K562 (cell line): Measurements from ENCODE around the gene ARHGDIB. TPM values are rescaled to one million over a fixed set of nuclear protein-coding genes. Genes with fewer than 3 reads are reported as not detected.
A peak's percentile ranks its signal among the peaks of the same experiment; 100 is the strongest.

Source experiments
- ATAC-seq: fragments of 200-7000 bp; cut with Tn5 transposase; 3 replicates; pipeline ENCODE4 v1.9.1; 2020; ENCODE audit warnings: moderate library complexity
- BruUV-seq: library from RNA; stranded (reverse); fragments of 400-500 nt; replicated peaks from 2 replicates; lab custom pipeline; 2021; lab: Mats Ljungman, UMichigan
- CTCF ChIA-PET: fragments of 300-600 bp; formaldehyde crosslinking; extraction: SDS; loops from one replicate; lab custom pipeline; 2021; ENCODE audit warnings: low intra/inter-chr PET ratio; lab: Yijun Ruan, JAX
- POLR2A ChIA-PET: fragments of 300-600, 350-650 bp; sonication (Branson Sonifier 250); formaldehyde crosslinking; extraction: SDS; loops from one replicate; lab custom pipeline; 2021; ENCODE audit warnings: antibody characterized with exemption, inconsistent platforms; lab: Yijun Ruan, JAX
- DNase-seq, 4 experiments: peaks; one replicate each; pipeline versions ENCODE4 v3.0.0 to v3.0.0-alpha.2; 2011 to 2018; ENCODE audit warnings: low spot score in 3 of 4, mixed read lengths in 3 of 4; ENCODE audit errors: extremely low read depth in 1 of 4
- FAIRE-seq: peaks from 2 replicates; lab custom pipeline; 2011; peaks lifted over from hg19 to GRCh38; lab: Jason Lieb, UNC
- H2AFZ ChIP-seq: 2 replicates; pipeline ENCODE4 v1.6.0; 2011; ENCODE audit warnings: low read depth, low read length, control low read depth, inconsistent platforms
- H3K27ac ChIP-seq: fragments of 200-600 bp; 3 replicates; pipeline ENCODE4 v1.8.0; 2011; ENCODE audit warnings: low read depth, mild to moderate bottlenecking, control low read depth, inconsistent platforms, low read length, moderate library complexity, mixed read lengths; ENCODE audit errors: extremely low read depth
- H3K27me3 ChIP-seq, 2 experiments: fragments of 300-600 bp in 1 of 2; 2 replicates in 1 of 2; 3 replicates in 1 of 2; pipeline versions ENCODE4 v1.6.0 to v1.8.0; 2011; ENCODE audit warnings: inconsistent platforms in 2 of 2, low read length in 2 of 2, mild to moderate bottlenecking in 1 of 2, mixed read lengths in 1 of 2, moderate library complexity in 1 of 2; ENCODE audit not compliant: control insufficient read depth in 2 of 2, insufficient read depth in 2 of 2
- H3K36me3 ChIP-seq: fragments of 300-600 bp; 3 replicates; pipeline ENCODE4 v1.8.0; 2011; ENCODE audit warnings: mild to moderate bottlenecking, low read length, inconsistent platforms; ENCODE audit not compliant: control insufficient read depth, insufficient read depth
- H3K4me1 ChIP-seq, 2 experiments: fragments of 200-600 bp in 1 of 2; replicated peaks in 1 of 2; 2 replicates in 1 of 2; 3 replicates in 1 of 2; pipeline versions ENCODE4 v1.5.1 to v1.8.0; 2011; ENCODE audit warnings: inconsistent platforms in 2 of 2, low read length in 2 of 2, mild to moderate bottlenecking in 1 of 2, mixed read lengths in 1 of 2, moderate library complexity in 1 of 2; ENCODE audit not compliant: control insufficient read depth in 2 of 2, insufficient read depth in 2 of 2
- H3K4me2 ChIP-seq: 2 replicates; pipeline ENCODE4 v1.6.1; 2011; ENCODE audit warnings: low read length, control low read depth, inconsistent platforms, mixed read lengths; ENCODE audit not compliant: insufficient read depth
- H3K4me3 ChIP-seq: fragments of 200-600 bp; sonication (generic), shearing (Covaris generic); 2 replicates; pipeline ENCODE4 v1.5.1; 2016; ENCODE audit warnings: control low read depth, inconsistent platforms
- H3K79me2 ChIP-seq: fragments of 200-600 bp; 3 replicates; pipeline ENCODE4 v1.8.0; 2011; ENCODE audit warnings: low read length, inconsistent platforms; ENCODE audit not compliant: control insufficient read depth, insufficient read depth
- H3K9ac ChIP-seq, 2 experiments: 2 replicates each; pipeline versions ENCODE4 v1.6.0 to v1.6.1; 2011; ENCODE audit warnings: low read depth in 2 of 2, low read length in 2 of 2, control low read depth in 1 of 2, inconsistent platforms in 1 of 2, mild to moderate bottlenecking in 1 of 2, mixed read lengths in 1 of 2; ENCODE audit not compliant: insufficient read depth in 1 of 2
- H3K9me1 ChIP-seq: one replicate; pipeline ENCODE4 v1.6.0; 2011; ENCODE audit warnings: inconsistent platforms, mild to moderate bottlenecking, low read length, moderate library complexity; ENCODE audit not compliant: control insufficient read depth, insufficient read depth
- H3K9me3 ChIP-seq: replicated peaks from 2 replicates; pipeline ENCODE4 v1.5.1; 2011; ENCODE audit warnings: low read depth, low read length, inconsistent platforms; ENCODE audit not compliant: control insufficient read depth, insufficient read depth
- H4K20me1 ChIP-seq: replicated peaks from 2 replicates; pipeline ENCODE4 v1.6.1; 2011; ENCODE audit warnings: low read length, inconsistent platforms, mixed read lengths; ENCODE audit not compliant: control insufficient read depth, insufficient read depth
- ELK3 ChIP-seq: fragments of 450-650 bp; formaldehyde crosslinking; IDR thresholded peaks from 2 replicates; pipeline ENCODE4 v1.4.0; 2020; ENCODE audit warnings: mild to moderate bottlenecking
- ETV6 ChIP-seq, 3 experiments: fragments of 150-350 bp in 1 of 3; sonication (generic) in 1 of 3; formaldehyde crosslinking in 1 of 3; IDR thresholded peaks; 2 replicates each; pipeline versions ENCODE4 v1.6.1 to v1.8.0; 2014 to 2022; ENCODE audit warnings: borderline replicate concordance in 2 of 3, low read depth in 2 of 3, antibody characterized with exemption in 1 of 3, low read length in 1 of 3, mild to moderate bottlenecking in 1 of 3, missing genetic modification reagents in 1 of 3
- GTF2F1 ChIP-seq: IDR thresholded peaks from 2 replicates; pipeline ENCODE4 v1.6.1; 2011; ENCODE audit warnings: low read depth, low read length, improper control_type of control experiment
- HNRNPK ChIP-seq: fragments of 200-400 bp; formaldehyde crosslinking; IDR thresholded peaks from one replicate; pipeline ENCODE4 v1.6.1; 2018; ENCODE audit warnings: mild to moderate bottlenecking, low read depth, low read length; ENCODE audit not compliant: poor library complexity, severe bottlenecking
- NR3C1 ChIP-seq: sonication (generic); formaldehyde crosslinking; IDR thresholded peaks from 2 replicates; pipeline ENCODE4 v1.8.1; 2022; ENCODE audit warnings: missing genetic modification reagents
- RAD21 ChIP-seq, 2 experiments: fragments of 250-450 bp in 1 of 2; fragments of 450-650 bp in 1 of 2; sonication (Bioruptor Pico) in 1 of 2; formaldehyde crosslinking in 1 of 2; IDR thresholded peaks in 1 of 2; conservative IDR thresholded peaks in 1 of 2; 2 replicates each; pipeline versions ENCODE4 v1.4.0 to v1.8.0; 2020 to 2022; ENCODE audit warnings: mild to moderate bottlenecking in 2 of 2, moderate library complexity in 1 of 2
- ZBTB17 ChIP-seq: fragments of 450-650 bp; formaldehyde crosslinking; IDR thresholded peaks from 2 replicates; pipeline ENCODE4 v1.4.0; 2020; ENCODE audit warnings: mild to moderate bottlenecking
- ZNF699 ChIP-seq: fragments of 250-450 bp; sonication (Bioruptor Pico); IDR thresholded peaks from 2 replicates; pipeline ENCODE4 v1.8.0; 2021; ENCODE audit warnings: mild to moderate bottlenecking, moderate library complexity; ENCODE audit not compliant: insufficient replicate concordance
- ZSCAN29 ChIP-seq: fragments of 450-650 bp; IDR thresholded peaks from 2 replicates; pipeline ENCODE4 v1.6.1; 2017
- in situ Hi-C: fragments of 300-500 bp; cut with MboI; formaldehyde crosslinking; loops from 4 replicates; pipeline ENCODE4 v1.15.0; 2018; ENCODE audit warnings: inconsistent platforms, mixed read lengths
- intact Hi-C: fragments of 100-400 bp; cut with micrococcal nuclease; formaldehyde crosslinking; loops from 2 replicates; pipeline ENCODE4 v1.14.2; 2022
- polyA plus RNA-seq, 8 experiments: library from polyadenylated mRNA; depleted of rRNA in 4 of 8; stranded (reverse) in 5 of 8; unstranded in 3 of 8; fragments of >200 nt; fragmentation: Nextera tagmentation in 2 of 8; fragmentation: Illumina TruSeq in 1 of 8; extraction: Ambion mirVana in 2 of 8; extraction: Trizol in 1 of 8; gene quantifications; 2 replicates each; pipeline versions ENCODE4 v1.2.1 to v1.2.3, GENCODE V29; 2011 to 2014; ENCODE audit warnings: inconsistent platforms in 1 of 8, missing spikeins in 1 of 8
- total RNA-seq, 7 experiments: library from RNA; depleted of rRNA in 6 of 7; stranded (reverse); fragments of >200 nt in 6 of 7; fragmentation: Illumina TruSeq in 2 of 7; extraction: Trizol in 2 of 7; gene quantifications; 2 replicates each; pipeline versions ENCODE4 v1.2.1 to v1.2.3, GENCODE V29; 2011 to 2021; ENCODE audit warnings: low replicate concordance in 1 of 7

The ARHGDIB gene
- total and polyA plus RNA-seq, 9 of the 15 experiments (the other 6 are each of a cell fraction or from before 2014, with no cell fraction given): 9.5 to 204 (median 116) TPM

GRCh38 chr12:15011162-15011561 lies 49.8 kb upstream of the ARHGDIB start:
- H4K20me1 ChIP-seq: no peaks in the 10 kb centered on the region
- TF ChIP-seq ETV6 (IDR thresholded peaks at IDR 0.05; ENCODE audit: borderline replicate concordance in 1 of 2, low read depth in 2 of 2, low read length in 1 of 2) (no peak), ETV6 (CRISPR knock-in tag; IDR thresholded peaks at IDR 0.05; ENCODE audit: borderline replicate concordance) (no peak), ZSCAN29 (no peak), GTF2F1 (no peak), ZNF699 (CRISPR knock-in tag) (no peak), HNRNPK (no peak), ELK3 (CRISPR knock-in tag) (no peak), ZBTB17 (CRISPR knock-in tag) (no peak), RAD21 (CRISPR knock-in tag; conservative IDR thresholded peaks at IDR 0.05 in 1 of 2, IDR thresholded peaks at IDR 0.05 in 1 of 2) (0 out of 4 replicates have a peak, but pooled peaks of 1 of the 2 experiments have one; percentile 6), NR3C1 (CRISPR knock-in tag) (no peak)
- H3K4me2 ChIP-seq: no peak overlapping the region
- ChIA-PET POLR2A (no interaction called here), CTCF (no interaction called here)
- H3K36me3 ChIP-seq: no peaks in the 10 kb centered on the region
- H2AFZ ChIP-seq: no peak overlapping the region
- no peaks in the 10 kb centered on the region for H3K27me3 ChIP-seq
- H3K9ac ChIP-seq: no peak overlapping the region
- H3K27ac ChIP-seq: no peak overlapping the region
- intact Hi-C loops (no loop called here), in situ Hi-C loops (no loop called here)
- no peaks in the 10 kb centered on the region for H3K9me3 ChIP-seq
- no TSS peak for BruUV-seq
- H3K4me3 ChIP-seq: no peak overlapping the region
- peak; percentile 52; the same call in 1 of the 3 replicates for ATAC-seq
- no peak for FAIRE-seq
- H3K79me2 ChIP-seq: no peaks in the 10 kb centered on the region
- H3K4me1 ChIP-seq: no peaks in the 10 kb centered on the region
- no peaks in the 10 kb centered on the region for H3K9me1 ChIP-seq
- DNase-seq: no peak
